Measurements from ENCODE around the gene HIPK2.

HIPK2 gene

GRCh38 chr7:139737221-139738100 is 40.3 kb downstream of the HIPK2 start:
- no peak for DNase-seq (ENCODE audit: extremely low read depth in 1 of 2, low read depth in 1 of 2)

- DNase-seq (ENCODE audit: extremely low read depth in 1 of 2, low read depth in 1 of 2) = no peak
Observed at GRCh38 chr7:139735912-139736595, 41.7 kb downstream of the HIPK2 start.

- no peak for DNase-seq (ENCODE audit: extremely low read depth in 1 of 2, low read depth in 1 of 2)
Observed at GRCh38 chr7:139735466-139735865, 42.3 kb downstream of the HIPK2 start.

GRCh38 chr7:139734395-139734794 is 43.4 kb downstream of the HIPK2 start:
- no peak for DNase-seq (ENCODE audit: extremely low read depth in 1 of 2, low read depth in 1 of 2)

GRCh38 chr7:139733751-139734150 is 44.0 kb downstream of the HIPK2 start:
- DNase-seq (ENCODE audit: extremely low read depth in 1 of 2, low read depth in 1 of 2) = no peak

- DNase-seq (ENCODE audit: extremely low read depth in 1 of 2, low read depth in 1 of 2) = no peak
Observed at GRCh38 chr7:139732471-139733167, 45.2 kb downstream of the HIPK2 start.

- no peak for DNase-seq (ENCODE audit: extremely low read depth in 1 of 2, low read depth in 1 of 2)
Observed at GRCh38 chr7:139731802-139732470, 45.9 kb downstream of the HIPK2 start.

- no peak for DNase-seq (ENCODE audit: extremely low read depth in 1 of 2, low read depth in 1 of 2)
Observed at GRCh38 chr7:139730746-139731612, 46.8 kb downstream of the HIPK2 start.

GRCh38 chr7:139728203-139728602 is 49.6 kb downstream of the HIPK2 start:
- DNase-seq (ENCODE audit: extremely low read depth in 1 of 2, low read depth in 1 of 2) = no peak

- DNase-seq (ENCODE audit: extremely low read depth in 1 of 2, low read depth in 1 of 2) = no peak
Observed at GRCh38 chr7:139727151-139727705, 50.6 kb downstream of the HIPK2 start.

- DNase-seq (ENCODE audit: extremely low read depth in 1 of 2, low read depth in 1 of 2) = no peak
Observed at GRCh38 chr7:139726485-139726869, 51.3 kb downstream of the HIPK2 start.

GRCh38 chr7:139725858-139726484 is 51.8 kb downstream of the HIPK2 start:
- no peak for DNase-seq (ENCODE audit: extremely low read depth in 1 of 2, low read depth in 1 of 2)

GRCh38 chr7:139725077-139725476 is 52.7 kb downstream of the HIPK2 start:
- no peak for DNase-seq (ENCODE audit: extremely low read depth in 1 of 2, low read depth in 1 of 2)

- DNase-seq (ENCODE audit: extremely low read depth in 1 of 2, low read depth in 1 of 2) = no peak
Observed at GRCh38 chr7:139722604-139723003, 55.2 kb downstream of the HIPK2 start.

GRCh38 chr7:139721821-139722220 is 56.0 kb downstream of the HIPK2 start:
- no peak for DNase-seq (ENCODE audit: extremely low read depth in 1 of 2, low read depth in 1 of 2)

- no peak for DNase-seq (ENCODE audit: extremely low read depth in 1 of 2, low read depth in 1 of 2)
Observed at GRCh38 chr7:139721417-139721816, 56.4 kb downstream of the HIPK2 start.

GRCh38 chr7:139720705-139721231 is 57.0 kb downstream of the HIPK2 start:
- no peak for DNase-seq (ENCODE audit: extremely low read depth in 1 of 2, low read depth in 1 of 2)

GRCh38 chr7:139720186-139720585 is 57.6 kb downstream of the HIPK2 start:
- DNase-seq (ENCODE audit: extremely low read depth in 1 of 2, low read depth in 1 of 2) = no peak

- DNase-seq (ENCODE audit: extremely low read depth in 1 of 2, low read depth in 1 of 2) = no peak
Observed at GRCh38 chr7:139718859-139719258, 58.9 kb downstream of the HIPK2 start.
